ENCODE data around the gene GPC4. TPM values are rescaled to one million over a fixed set of nuclear protein-coding genes. Genes with fewer than 3 reads are reported as not detected.

The GPC4 gene
- total RNA-seq: not detected

DNA sequence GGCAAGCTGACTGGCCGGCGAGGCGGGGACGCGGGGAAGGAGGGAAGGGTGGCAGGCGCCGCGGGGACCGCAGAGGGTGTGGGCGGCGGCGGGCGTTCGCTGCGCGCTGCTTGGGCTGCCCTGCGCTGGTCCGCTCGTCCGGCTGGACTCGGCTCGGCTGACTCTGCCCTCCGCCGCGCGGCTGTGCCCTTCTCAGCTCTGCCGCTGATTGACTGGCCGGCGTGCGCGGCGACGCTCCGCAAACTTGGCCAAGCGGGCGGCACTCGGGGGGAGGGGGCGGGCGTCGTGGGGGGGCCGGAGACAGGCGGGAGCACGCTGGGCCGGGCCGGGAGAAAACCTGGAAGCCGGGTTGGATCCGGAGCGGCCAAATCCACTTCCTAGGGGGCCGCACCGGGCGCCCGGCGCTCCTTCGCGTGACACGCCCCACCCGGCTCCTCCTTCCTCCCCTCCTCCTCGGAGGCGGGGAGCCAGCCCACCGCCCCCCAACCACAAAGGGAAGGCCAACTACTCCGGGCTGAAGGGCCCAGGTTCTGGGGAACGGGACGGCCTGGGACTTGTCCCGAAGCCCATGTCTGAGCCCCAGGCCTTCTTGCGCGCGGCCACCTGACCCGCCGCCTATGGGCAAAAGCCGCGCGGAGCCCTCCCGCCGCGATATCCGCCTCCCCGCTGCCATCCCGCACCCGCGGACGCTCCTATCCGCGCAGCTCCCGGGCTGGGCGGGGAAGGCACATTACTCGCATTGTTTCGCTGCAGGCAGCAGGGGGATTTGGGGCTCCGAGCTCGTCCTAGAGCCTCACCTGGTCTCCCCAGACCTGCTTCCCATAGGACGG, at the start of gene GPC4:
TSS of gene GPC4 (minus strand) at position 214 of the 830 bp plus-strand sequence. CDS start 524 bp downstream, outside the sequence.
- H3K4me3 Mint-ChIP-seq: peak within 1 kb of the TSS; percentile 26

DNA sequence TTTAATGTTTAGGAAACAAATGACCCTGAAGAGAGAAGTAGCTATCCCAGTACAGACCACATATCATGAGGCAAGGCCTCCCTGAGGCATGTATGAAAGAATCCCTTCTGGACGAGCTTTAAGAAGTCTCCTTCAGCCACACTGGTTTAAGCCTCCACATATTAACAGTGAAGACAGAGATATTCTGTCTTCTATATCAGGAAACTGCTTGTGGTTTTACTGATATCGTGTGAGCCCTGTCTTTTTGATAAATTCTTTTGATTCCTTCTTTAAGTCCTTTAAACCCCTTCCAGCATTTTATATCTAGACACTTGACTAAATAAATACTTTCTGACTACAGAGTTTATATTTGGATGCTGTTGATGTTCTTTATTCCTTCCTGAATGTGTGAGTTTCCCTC, 45.9 kb upstream of the GPC4 start:
- Mint-ChIP-seq H3K27me3 (no peaks in the 10 kb centered on the region), H3K9me3 (no peaks in the 10 kb centered on the region), H3K27ac (no peak overlapping the region), H3K36me3 (no peaks in the 10 kb centered on the region), H3K4me1 (ENCODE audit: low read depth) (no peaks in the 10 kb centered on the region), H3K4me3 (no peak overlapping the region)
- intact Hi-C loops (cut with micrococcal nuclease): no loop called here
- ChIA-PET POLR2A (no interaction called here), CTCF (no interaction called here)
- no peak for DNase-seq

More for the DNA sequence above, at the start of gene GPC4:
- DNase-seq: no peak
- Mint-ChIP-seq H3K4me1 (ENCODE audit: low read depth) (peaks cover 7% of the 10 kb centered on the region), H3K27me3 (peaks cover 42% of the 10 kb centered on the region), H3K9me3 (no peaks in the 10 kb centered on the region), H3K27ac (no peak within 1 kb of the TSS), H3K36me3 (no peaks in the 10 kb centered on the region)
- intact Hi-C loops (cut with micrococcal nuclease): no loop called here
- POLR2A ChIA-PET: no interaction called here
- CTCF ChIA-PET: no interaction called here

DNA sequence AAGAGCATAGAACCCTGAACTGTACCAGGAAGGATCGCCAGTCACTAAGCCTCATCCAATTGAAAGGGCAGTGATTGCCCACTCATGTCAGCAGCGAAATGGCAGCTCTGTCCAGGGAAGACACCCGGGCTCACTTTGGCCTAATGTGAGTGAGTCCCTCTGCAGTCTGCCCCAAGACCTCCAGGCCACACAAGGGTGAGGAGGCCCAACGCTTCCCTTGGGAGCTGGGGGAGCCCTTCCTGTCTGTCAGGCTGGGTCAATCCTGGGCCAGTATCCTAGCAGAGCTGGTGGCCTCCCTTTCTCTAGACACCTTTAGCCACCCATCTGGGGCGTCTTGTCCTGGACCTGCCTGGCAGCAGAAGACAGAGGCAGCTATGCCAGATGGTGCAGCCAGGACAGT, 39.6 kb upstream of the GPC4 start:
- H3K27me3 Mint-ChIP-seq: no peaks in the 10 kb centered on the region
- no peaks in the 10 kb centered on the region for H3K36me3 Mint-ChIP-seq
- no peaks in the 10 kb centered on the region for H3K4me1 Mint-ChIP-seq (ENCODE audit: low read depth)
- no peak for DNase-seq
- H3K9me3 Mint-ChIP-seq: no peaks in the 10 kb centered on the region
- ChIA-PET POLR2A (no interaction called here), CTCF (no interaction called here)
- no peak overlapping the region for H3K4me3 Mint-ChIP-seq
- no peak overlapping the region for H3K27ac Mint-ChIP-seq
- intact Hi-C loops (cut with micrococcal nuclease): no loop called here

DNA sequence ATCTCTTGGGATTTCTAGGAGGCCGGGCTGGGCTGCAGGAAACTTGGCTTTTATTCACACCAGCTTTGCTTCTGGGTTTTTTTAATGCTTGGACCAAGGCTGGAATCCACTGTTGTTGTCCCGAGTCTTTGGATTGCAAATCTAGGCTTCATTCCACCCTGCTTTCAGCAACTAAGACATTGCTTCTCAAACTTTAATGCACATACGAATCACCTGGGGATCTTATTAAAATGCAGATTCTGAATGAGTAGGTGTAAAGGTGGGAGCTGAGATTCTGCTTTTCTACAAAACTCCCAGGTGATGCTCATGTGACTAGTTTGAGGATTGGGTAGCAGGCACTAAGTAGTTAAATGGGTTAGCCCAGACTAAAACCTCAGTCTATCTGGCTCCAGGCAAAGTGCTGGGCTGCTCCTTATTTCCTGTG, 39.2 kb upstream of the GPC4 start:
- Mint-ChIP-seq H3K4me1 (ENCODE audit: low read depth) (no peaks in the 10 kb centered on the region), H3K9me3 (no peaks in the 10 kb centered on the region), H3K36me3 (no peaks in the 10 kb centered on the region), H3K4me3 (no peak overlapping the region), H3K27me3 (no peaks in the 10 kb centered on the region), H3K27ac (no peak overlapping the region)
- CTCF ChIA-PET: no interaction called here
- no peak for DNase-seq
- intact Hi-C loops (cut with micrococcal nuclease): no loop called here
- POLR2A ChIA-PET: no interaction called here

DNA sequence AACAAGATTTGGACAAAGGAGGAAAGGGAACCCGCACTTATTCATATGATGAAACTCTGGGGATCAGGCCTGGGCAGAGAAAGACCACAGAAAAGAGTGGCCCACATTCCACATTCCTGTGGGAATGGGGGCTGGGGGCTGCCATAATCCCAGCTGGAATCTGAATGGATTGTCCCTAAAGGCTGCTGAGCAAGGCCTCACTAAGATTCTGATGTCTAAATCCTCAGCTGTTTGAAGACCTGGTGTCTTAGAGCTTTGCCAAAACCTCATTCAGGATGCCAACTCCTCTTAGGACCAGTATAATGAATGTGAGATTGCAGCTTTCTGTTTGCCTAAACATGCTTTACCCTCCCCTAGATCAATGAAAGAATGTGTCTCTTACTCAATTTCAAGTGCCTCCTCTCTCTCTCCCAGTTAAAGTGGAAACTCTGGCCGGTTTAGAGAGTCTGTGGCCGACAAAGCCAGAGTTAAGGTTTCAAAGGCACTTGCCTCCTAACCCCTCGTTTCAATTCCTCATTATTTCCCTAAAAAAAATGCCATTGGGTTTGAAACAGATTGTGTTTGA, 33.3 kb upstream of the GPC4 start:
- no peak overlapping the region for H3K4me3 Mint-ChIP-seq
- H3K36me3 Mint-ChIP-seq: no peaks in the 10 kb centered on the region
- H3K4me1 Mint-ChIP-seq (ENCODE audit: low read depth): peaks cover 7% of the 10 kb centered on the region
- CTCF ChIA-PET: no interaction called here
- H3K9me3 Mint-ChIP-seq: no peaks in the 10 kb centered on the region
- POLR2A ChIA-PET: no interaction called here
- peaks cover 4% of the 10 kb centered on the region for H3K27me3 Mint-ChIP-seq
- no peak for DNase-seq
- intact Hi-C loops (cut with micrococcal nuclease): no loop called here
- no peak overlapping the region for H3K27ac Mint-ChIP-seq

- ChIA-PET POLR2A (no interaction called here), CTCF (interaction anchor here (1.2 kb wide), 1 partner anchor 221 kb away, joined by 3 read pairs; no protein-coding TSS in a partner anchor)
- peaks cover 4% of the 10 kb centered on the region for H3K27me3 Mint-ChIP-seq
- no peaks in the 10 kb centered on the region for H3K36me3 Mint-ChIP-seq
- no peak overlapping the region for H3K27ac Mint-ChIP-seq
- no peaks in the 10 kb centered on the region for H3K9me3 Mint-ChIP-seq
- peaks cover 7% of the 10 kb centered on the region for H3K4me1 Mint-ChIP-seq (ENCODE audit: low read depth)
- intact Hi-C loops (cut with micrococcal nuclease): no loop called here
- H3K4me3 Mint-ChIP-seq: no peak overlapping the region
- DNase-seq: no peak
Measured at GRCh38 chrX:133444952-133445831, 29.9 kb upstream of the GPC4 start.

DNA sequence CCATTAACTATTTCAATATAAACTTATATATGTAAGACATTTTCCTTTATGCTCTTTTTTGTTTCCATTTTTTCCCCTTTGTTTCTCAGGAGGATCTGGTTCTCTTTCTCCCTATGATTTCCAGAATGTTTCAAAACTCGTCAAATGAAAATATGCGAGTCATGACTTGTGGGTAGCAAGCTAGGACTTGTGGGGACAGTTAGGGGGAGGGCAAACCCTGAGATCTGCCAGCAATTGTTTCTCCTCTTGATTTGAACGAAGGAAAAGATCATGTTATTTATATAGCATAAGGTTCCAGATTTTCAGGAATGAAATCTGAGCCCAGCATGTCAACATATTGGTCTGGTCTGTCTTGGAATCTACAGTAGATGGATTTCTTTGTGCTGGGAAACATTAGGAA, 28.9 kb upstream of the GPC4 start:
- Mint-ChIP-seq H3K9me3 (no peaks in the 10 kb centered on the region), H3K4me1 (ENCODE audit: low read depth) (peaks cover 7% of the 10 kb centered on the region), H3K27ac (no peak overlapping the region), H3K36me3 (no peaks in the 10 kb centered on the region), H3K4me3 (no peak overlapping the region), H3K27me3 (peaks cover 4% of the 10 kb centered on the region)
- intact Hi-C loops (cut with micrococcal nuclease): no loop called here
- CTCF ChIA-PET: no interaction called here
- POLR2A ChIA-PET: no interaction called here
- DNase-seq: no peak

- Mint-ChIP-seq H3K27ac (no peak overlapping the region), H3K36me3 (no peaks in the 10 kb centered on the region), H3K4me1 (ENCODE audit: low read depth) (peaks cover 7% of the 10 kb centered on the region), H3K9me3 (no peaks in the 10 kb centered on the region), H3K27me3 (peaks cover 2% of the 10 kb centered on the region), H3K4me3 (no peak overlapping the region)
- POLR2A ChIA-PET: no interaction called here
- intact Hi-C loops (cut with micrococcal nuclease): no loop called here
- CTCF ChIA-PET: no interaction called here
- DNase-seq: no peak
Measured at GRCh38 chrX:133440797-133441163, 25.5 kb upstream of the GPC4 start.

- DNase-seq: no peak
- intact Hi-C loops (cut with micrococcal nuclease): no loop called here
- ChIA-PET POLR2A (no interaction called here), CTCF (no interaction called here)
- H3K27me3 Mint-ChIP-seq: peaks cover 2% of the 10 kb centered on the region
- peaks cover 2% of the 10 kb centered on the region for H3K4me1 Mint-ChIP-seq (ENCODE audit: low read depth)
- no peak overlapping the region for H3K27ac Mint-ChIP-seq
- H3K9me3 Mint-ChIP-seq: no peaks in the 10 kb centered on the region
- H3K4me3 Mint-ChIP-seq: no peak overlapping the region
- no peaks in the 10 kb centered on the region for H3K36me3 Mint-ChIP-seq
Measured at GRCh38 chrX:133440081-133440796, 24.9 kb upstream of the GPC4 start.

DNA sequence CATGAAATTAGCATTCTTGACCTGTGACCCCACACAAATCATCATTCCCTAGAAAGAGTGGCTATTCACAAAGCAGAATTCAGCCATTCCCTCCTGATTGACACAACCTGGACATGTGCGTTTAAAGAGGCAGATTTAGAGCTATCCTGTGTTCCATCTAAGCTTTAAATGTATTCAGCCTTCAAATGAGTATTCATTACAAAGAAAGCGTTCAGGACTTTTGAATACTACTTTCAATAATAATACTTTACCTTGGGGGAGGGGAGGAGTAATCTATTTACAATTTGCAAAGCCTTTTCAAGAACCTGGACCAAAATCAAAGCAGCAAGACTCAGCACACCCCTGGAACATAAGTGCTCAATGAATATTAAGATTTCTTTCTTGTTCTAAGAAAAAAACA, 22.5 kb upstream of the GPC4 start:
- H3K36me3 Mint-ChIP-seq: no peaks in the 10 kb centered on the region
- no peaks in the 10 kb centered on the region for H3K27me3 Mint-ChIP-seq
- intact Hi-C loops (cut with micrococcal nuclease): no loop called here
- DNase-seq: no peak
- CTCF ChIA-PET: no interaction called here
- POLR2A ChIA-PET: no interaction called here
- H3K9me3 Mint-ChIP-seq: no peaks in the 10 kb centered on the region
- H3K4me3 Mint-ChIP-seq: no peak overlapping the region
- no peaks in the 10 kb centered on the region for H3K4me1 Mint-ChIP-seq (ENCODE audit: low read depth)
- no peak overlapping the region for H3K27ac Mint-ChIP-seq

DNA sequence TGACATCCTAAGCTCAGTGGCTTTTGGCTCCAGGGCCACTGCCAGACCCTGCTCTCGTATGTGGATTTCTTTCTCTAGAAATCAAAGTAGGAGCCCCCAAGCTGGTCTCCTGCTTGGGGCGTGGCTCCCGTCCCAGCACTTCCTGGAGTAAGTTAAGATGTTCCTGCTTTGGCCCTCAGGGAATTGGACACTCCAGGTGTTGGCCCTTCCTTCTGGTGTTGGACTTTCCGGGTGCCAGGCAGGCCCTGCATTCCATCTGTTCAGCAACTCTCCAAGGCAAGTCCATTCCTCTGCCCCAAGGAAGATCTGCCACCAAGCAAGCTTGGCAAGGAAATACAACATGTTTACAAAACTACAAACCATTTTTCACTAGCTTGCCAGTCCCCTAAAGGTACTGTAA, 22.1 kb upstream of the GPC4 start:
- no peaks in the 10 kb centered on the region for H3K27me3 Mint-ChIP-seq
- DNase-seq: no peak
- CTCF ChIA-PET: no interaction called here
- no peak overlapping the region for H3K27ac Mint-ChIP-seq
- intact Hi-C loops (cut with micrococcal nuclease): no loop called here
- POLR2A ChIA-PET: no interaction called here
- no peak overlapping the region for H3K4me3 Mint-ChIP-seq
- no peaks in the 10 kb centered on the region for H3K9me3 Mint-ChIP-seq
- H3K36me3 Mint-ChIP-seq: no peaks in the 10 kb centered on the region
- no peaks in the 10 kb centered on the region for H3K4me1 Mint-ChIP-seq (ENCODE audit: low read depth)

DNA sequence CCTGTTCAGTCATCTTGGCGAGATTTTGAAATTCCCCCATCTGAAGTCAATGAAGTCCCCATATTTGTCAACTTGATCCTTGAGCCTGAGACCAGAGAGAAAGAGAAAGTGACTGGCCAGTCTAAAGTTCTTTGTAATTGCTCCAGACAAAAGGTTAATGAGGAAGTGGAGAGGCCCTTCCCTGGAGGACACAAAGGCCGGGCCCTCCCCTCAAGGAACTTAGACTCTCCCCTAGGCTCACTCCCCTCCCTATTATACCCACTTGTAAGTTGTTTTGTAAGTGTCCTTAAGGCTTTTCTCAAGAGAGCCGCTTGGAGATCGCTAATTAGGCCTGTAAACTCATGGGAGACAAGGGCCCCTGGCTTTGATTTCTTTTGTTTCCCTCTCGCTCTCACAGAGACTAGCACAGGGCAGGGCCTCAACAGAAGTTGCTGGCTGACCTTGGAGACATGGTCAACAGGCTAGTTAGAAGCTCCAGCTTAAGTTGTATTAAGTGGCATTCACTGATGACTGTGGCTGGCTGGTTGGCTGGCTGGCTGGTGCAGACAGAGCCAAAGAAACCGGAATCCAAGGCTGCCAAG, 20.3 kb upstream of the GPC4 start:
- no peaks in the 10 kb centered on the region for H3K27me3 Mint-ChIP-seq
- intact Hi-C loops (cut with micrococcal nuclease): no loop called here

More for the DNA sequence above, 20.3 kb upstream of the GPC4 start:
- DNase-seq: no peak
- CTCF ChIA-PET: no interaction called here
- Mint-ChIP-seq H3K36me3 (no peaks in the 10 kb centered on the region), H3K4me3 (no peak overlapping the region), H3K9me3 (no peaks in the 10 kb centered on the region), H3K27ac (no peak overlapping the region), H3K4me1 (ENCODE audit: low read depth) (no peaks in the 10 kb centered on the region)
- POLR2A ChIA-PET: no interaction called here
